Activated B cell treated with CpG ODN at 0.5 μM for 24 hours (primary cell): ENCODE data around the gene RNF207. TPM values are rescaled to one million over a fixed set of nuclear protein-coding genes. Genes with fewer than 3 reads are reported as not detected.

ENCODE experiments used
- ATAC-seq: fragments of 200-7000 bp; cut with Tn5 transposase; one replicate; pipeline ENCODE4 v1.10.0; 2021; ENCODE audit warnings: low read depth, mild to moderate bottlenecking, moderate library complexity
- CTCF ChIA-PET: fragments of 350-600 bp; sonication (Branson Sonifier 250); formaldehyde crosslinking; loops from one replicate; lab custom pipeline; 2021; ENCODE audit warnings: antibody characterized with exemption; lab: Charles Lee
- POLR2A ChIA-PET: fragments of 350-600 bp; sonication (Branson Sonifier 250); formaldehyde crosslinking; loops from one replicate; lab custom pipeline; 2021; ENCODE audit warnings: antibody characterized with exemption; lab: Charles Lee
- DNase-seq: peaks from one replicate; pipeline ENCODE4 v3.0.0; 2022
- H3K27ac Mint-ChIP-seq: one replicate; pipeline ENCODE4 v1.8.0; 2020; ENCODE audit warnings: mixed read lengths
- H3K27me3 Mint-ChIP-seq: one replicate; pipeline ENCODE4 v1.8.0; 2021; ENCODE audit warnings: mixed read lengths
- H3K36me3 Mint-ChIP-seq: one replicate; pipeline ENCODE4 v1.8.0; 2021; ENCODE audit warnings: low read depth, mixed read lengths
- H3K4me1 Mint-ChIP-seq: one replicate; pipeline ENCODE4 v1.8.0; 2021; ENCODE audit warnings: mixed read lengths
- H3K4me3 Mint-ChIP-seq: one replicate; pipeline ENCODE4 v1.8.0; 2020; ENCODE audit warnings: mild to moderate bottlenecking, mixed read lengths
- H3K9me3 Mint-ChIP-seq: one replicate; pipeline ENCODE4 v1.8.0; 2020; ENCODE audit warnings: mixed read lengths
- intact Hi-C: fragments of 100-400 bp; cut with micrococcal nuclease; formaldehyde crosslinking; loops from one replicate; pipeline ENCODE4 v1.15.1; 2024
- total RNA-seq: library from RNA; stranded (reverse); gene quantifications from 2 replicates; pipeline ENCODE4 v1.2.3, GENCODE V29; 2022
- TF ChIP-seq, protein P1 (sequence below): fragments of 200-600 bp; IDR thresholded peaks from one replicate; pipeline ENCODE4 v1.8.0; 2022; ENCODE audit warnings: antibody characterized with exemption, mild to moderate bottlenecking

The RNF207 gene
- total RNA-seq, 1 donor from 2014 or later, result 3.3 TPM

DNA sequence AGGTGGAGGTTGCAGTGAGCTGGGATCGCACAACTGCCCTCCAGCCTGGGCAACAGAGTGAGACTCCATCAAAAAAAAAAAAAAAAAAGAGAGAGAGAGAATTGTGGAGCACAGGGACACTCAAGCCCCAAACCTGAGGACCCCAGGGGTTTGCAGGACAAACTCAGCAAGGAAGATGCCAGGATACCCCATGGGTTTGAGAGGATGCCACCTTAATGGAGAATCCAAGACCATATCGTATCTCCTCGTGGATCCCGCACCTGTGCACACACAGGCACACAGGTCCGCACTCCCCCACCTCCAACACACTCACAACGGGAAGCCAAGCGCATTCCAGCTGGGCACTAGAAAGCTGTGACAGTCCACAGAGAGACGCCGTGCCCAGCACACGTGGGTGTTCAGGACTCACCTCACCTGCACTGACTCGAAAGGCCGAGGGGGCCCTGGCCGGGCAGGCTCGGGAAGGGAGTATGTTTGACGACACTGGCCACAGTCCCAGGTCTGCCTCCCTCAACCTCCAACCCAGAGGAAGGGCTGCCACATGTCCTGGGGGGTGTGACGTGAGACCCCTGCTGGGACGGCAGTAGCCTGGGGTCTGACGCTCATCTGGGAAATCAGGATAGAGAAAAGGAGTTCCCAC is 36.9 kb upstream of the RNF207 start:
- CTCF ChIA-PET, result no interaction called here

DNA sequence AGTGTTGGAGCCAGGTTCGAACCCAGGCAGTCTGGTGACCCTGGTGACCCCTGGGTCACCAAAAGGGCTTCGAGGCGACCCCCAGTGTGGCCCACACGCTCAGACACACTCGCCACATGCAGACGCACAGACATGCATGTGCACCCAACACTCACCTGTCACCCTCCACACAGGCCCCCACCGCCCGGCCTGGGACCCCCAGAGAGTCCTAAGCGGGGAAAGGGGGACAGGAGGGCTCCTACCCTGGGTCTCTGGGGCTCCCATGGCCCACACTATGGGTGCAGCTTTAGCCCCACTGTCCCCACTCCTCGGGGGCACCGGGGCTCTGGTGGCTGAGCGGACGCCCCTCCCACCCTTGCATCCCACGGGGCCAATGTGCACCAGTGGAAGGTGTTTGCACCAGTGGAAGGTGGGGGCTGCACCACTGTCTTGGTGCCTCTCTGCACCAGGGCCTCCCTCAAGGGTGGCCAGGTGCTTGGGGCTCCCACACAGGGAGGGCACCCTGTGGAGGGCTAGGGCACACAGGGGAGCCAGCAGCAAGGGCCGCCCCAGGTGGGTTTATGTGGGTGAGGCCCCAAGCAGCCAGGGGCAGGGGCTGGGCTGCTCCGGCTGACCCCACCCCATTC is 35.7 kb upstream of the RNF207 start:
- no peaks in the 10 kb centered on the region for H3K36me3 Mint-ChIP-seq
- TF ChIP-seq, protein P1, sequence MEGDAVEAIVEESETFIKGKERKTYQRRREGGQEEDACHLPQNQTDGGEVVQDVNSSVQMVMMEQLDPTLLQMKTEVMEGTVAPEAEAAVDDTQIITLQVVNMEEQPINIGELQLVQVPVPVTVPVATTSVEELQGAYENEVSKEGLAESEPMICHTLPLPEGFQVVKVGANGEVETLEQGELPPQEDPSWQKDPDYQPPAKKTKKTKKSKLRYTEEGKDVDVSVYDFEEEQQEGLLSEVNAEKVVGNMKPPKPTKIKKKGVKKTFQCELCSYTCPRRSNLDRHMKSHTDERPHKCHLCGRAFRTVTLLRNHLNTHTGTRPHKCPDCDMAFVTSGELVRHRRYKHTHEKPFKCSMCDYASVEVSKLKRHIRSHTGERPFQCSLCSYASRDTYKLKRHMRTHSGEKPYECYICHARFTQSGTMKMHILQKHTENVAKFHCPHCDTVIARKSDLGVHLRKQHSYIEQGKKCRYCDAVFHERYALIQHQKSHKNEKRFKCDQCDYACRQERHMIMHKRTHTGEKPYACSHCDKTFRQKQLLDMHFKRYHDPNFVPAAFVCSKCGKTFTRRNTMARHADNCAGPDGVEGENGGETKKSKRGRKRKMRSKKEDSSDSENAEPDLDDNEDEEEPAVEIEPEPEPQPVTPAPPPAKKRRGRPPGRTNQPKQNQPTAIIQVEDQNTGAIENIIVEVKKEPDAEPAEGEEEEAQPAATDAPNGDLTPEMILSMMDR, result no peak
- H3K27me3 Mint-ChIP-seq, result peaks cover 7% of the 10 kb centered on the region
- ChIA-PET POLR2A (no interaction called here), CTCF (no interaction called here)
- no peak overlapping the region for H3K4me3 Mint-ChIP-seq
- intact Hi-C loops, result no loop called here
- ATAC-seq (no peak), DNase-seq (no peak)
- H3K9me3 Mint-ChIP-seq, result no peaks in the 10 kb centered on the region
- no peak overlapping the region for H3K27ac Mint-ChIP-seq
- no peaks in the 10 kb centered on the region for H3K4me1 Mint-ChIP-seq

More for the DNA sequence above, 36.9 kb upstream of the RNF207 start:
- DNase-seq (no peak), ATAC-seq (no peak)
- TF ChIP-seq, protein P1, result no peak
- Mint-ChIP-seq H3K27ac (no peak overlapping the region), H3K4me1 (no peaks in the 10 kb centered on the region), H3K4me3 (no peak overlapping the region), H3K27me3 (peaks cover 10% of the 10 kb centered on the region), H3K9me3 (no peaks in the 10 kb centered on the region), H3K36me3 (no peaks in the 10 kb centered on the region)
- intact Hi-C loops, result no loop called here
- POLR2A ChIA-PET, result interaction anchor here (0.5 kb wide), 1 partner anchor 1161 kb away, joined by 3 read pairs; no protein-coding TSS in a partner anchor

DNA sequence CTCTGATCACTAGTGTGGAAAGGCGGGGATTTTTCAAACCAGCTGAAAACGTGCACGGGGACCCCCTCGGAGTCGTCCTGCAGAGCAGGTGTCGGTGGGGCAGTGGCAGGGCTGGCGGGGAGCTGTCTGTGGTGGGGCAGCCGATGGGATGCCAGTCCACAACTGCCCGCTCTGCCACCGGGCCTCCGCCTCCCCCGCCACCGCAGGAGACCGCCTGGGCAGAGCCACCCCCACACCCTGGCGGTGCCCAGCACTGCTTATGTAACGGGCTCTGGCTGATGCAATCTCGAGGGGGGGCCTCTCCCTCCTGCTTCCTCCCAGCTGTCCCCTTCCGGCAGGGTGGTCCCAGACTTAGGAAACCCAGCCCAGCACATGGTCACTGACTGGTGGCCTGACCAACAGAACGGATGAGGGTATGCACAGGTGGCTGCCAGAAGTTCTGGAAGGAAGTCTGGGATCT is 35.1 kb upstream of the RNF207 start:
- Mint-ChIP-seq H3K9me3 (no peaks in the 10 kb centered on the region), H3K4me1 (no peaks in the 10 kb centered on the region), H3K36me3 (no peaks in the 10 kb centered on the region), H3K27me3 (peaks cover 7% of the 10 kb centered on the region), H3K4me3 (no peak overlapping the region), H3K27ac (no peak overlapping the region)
- TF ChIP-seq, protein P1, result no peak
- ChIA-PET POLR2A (no interaction called here), CTCF (no interaction called here)
- no peak for ATAC-seq
- intact Hi-C loops, result no loop called here
- DNase-seq, result no peak

DNA sequence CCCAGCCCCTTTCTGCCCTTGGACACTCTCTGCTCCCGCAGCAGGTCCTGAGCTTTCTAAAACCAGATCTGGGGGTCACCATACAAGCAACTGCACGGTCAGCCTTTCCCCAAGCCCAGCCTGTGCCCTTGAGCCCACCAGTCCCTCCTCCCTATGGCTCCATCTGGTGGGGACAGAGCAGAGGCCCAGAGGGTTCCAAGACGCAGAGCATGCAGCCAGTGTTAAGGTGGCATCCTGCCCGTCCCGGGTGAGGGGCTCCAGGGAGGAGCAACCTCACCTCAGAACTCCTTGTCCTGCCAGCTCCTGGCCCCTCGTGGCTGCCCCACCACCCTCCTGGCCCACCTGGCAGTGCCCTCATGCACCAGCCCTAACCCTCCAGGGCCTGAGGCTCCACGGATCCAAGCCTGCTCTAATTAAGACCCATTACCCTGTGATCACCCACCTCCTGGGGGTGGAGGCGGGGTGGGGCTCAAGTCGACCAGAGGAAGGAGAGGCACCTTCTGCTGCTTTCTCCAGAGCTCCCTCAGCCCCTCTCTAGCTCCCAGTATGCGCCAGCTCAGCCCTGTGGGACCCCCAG is 34.3 kb upstream of the RNF207 start:
- no peaks in the 10 kb centered on the region for H3K36me3 Mint-ChIP-seq
- H3K9me3 Mint-ChIP-seq, result no peaks in the 10 kb centered on the region
- H3K4me1 Mint-ChIP-seq, result no peaks in the 10 kb centered on the region
- H3K27ac Mint-ChIP-seq, result no peak overlapping the region
- CTCF ChIA-PET, result no interaction called here
- TF ChIP-seq, protein P1, result no peak
- ATAC-seq (no peak), DNase-seq (no peak)
- no peak overlapping the region for H3K4me3 Mint-ChIP-seq
- intact Hi-C loops, result no loop called here
- peaks cover 9% of the 10 kb centered on the region for H3K27me3 Mint-ChIP-seq
- POLR2A ChIA-PET, result no interaction called here

DNA sequence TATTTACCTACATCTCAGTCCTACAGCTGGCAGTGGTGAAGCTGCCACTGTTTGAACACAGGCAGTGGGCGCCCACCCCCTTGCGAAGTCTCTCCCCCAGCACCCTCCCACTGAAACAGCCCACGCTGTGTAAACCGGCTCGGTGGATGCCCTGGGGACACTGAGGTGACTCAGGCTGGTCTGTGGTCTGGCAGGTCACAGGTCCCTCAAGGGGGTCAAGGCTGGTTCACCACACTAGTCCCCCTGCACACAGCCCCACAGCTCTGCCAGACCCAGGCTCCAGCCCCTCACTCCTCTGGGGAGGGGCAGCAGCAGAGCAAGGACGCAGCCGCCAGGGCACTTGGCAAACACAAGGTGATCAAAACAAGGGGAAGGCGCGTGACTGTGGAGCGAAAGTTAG is 33.4 kb upstream of the RNF207 start:
- intact Hi-C loops, result no loop called here
- TF ChIP-seq, protein P1, result no peak
- no peak overlapping the region for H3K4me3 Mint-ChIP-seq
- POLR2A ChIA-PET, result interaction anchor here (0.6 kb wide), 1 partner anchor 166 kb away, joined by 3 read pairs; no protein-coding TSS in a partner anchor
- no peaks in the 10 kb centered on the region for H3K36me3 Mint-ChIP-seq
- H3K27me3 Mint-ChIP-seq, result peaks cover 17% of the 10 kb centered on the region
- no peak overlapping the region for H3K27ac Mint-ChIP-seq
- DNase-seq (no peak), ATAC-seq (no peak)
- CTCF ChIA-PET, result no interaction called here
- peaks cover 1% of the 10 kb centered on the region for H3K4me1 Mint-ChIP-seq
- no peaks in the 10 kb centered on the region for H3K9me3 Mint-ChIP-seq
